Fibroblast of lung (primary cell): Measurements from ENCODE around the gene MFGE8. TPM values are rescaled to one million over a fixed set of nuclear protein-coding genes. Genes with fewer than 3 reads are reported as not detected.

Source experiments
- DNase-seq, 2 donors: peaks; one replicate each; pipeline versions ENCODE4 v3.0.0 to v3.0.0-alpha.2; 2010; ENCODE audit warnings: low read depth in 2 of 2
- H2AFZ ChIP-seq: 2 replicates; pipeline ENCODE4 v1.5.1; 2012; ENCODE audit warnings: low read length, control low read depth, inconsistent platforms
- H3K27ac ChIP-seq: 2 replicates; pipeline ENCODE4 v1.5.1; 2011; ENCODE audit warnings: low read length, control low read depth; ENCODE audit not compliant: insufficient read depth
- H3K27me3 ChIP-seq: 2 replicates; pipeline ENCODE4 v1.5.1; 2011; ENCODE audit warnings: mild to moderate bottlenecking, low read length; ENCODE audit not compliant: control insufficient read depth, insufficient read depth
- H3K36me3 ChIP-seq: 2 replicates; pipeline ENCODE4 v1.5.1; 2011; ENCODE audit warnings: low read length; ENCODE audit not compliant: control insufficient read depth, insufficient read depth
- H3K4me1 ChIP-seq: 2 replicates; pipeline ENCODE4 v1.5.1; 2011; ENCODE audit warnings: low read length; ENCODE audit not compliant: control insufficient read depth, insufficient read depth; ENCODE audit errors: extremely low read depth
- H3K4me2 ChIP-seq: 2 replicates; pipeline ENCODE4 v1.5.1; 2011; ENCODE audit warnings: low read length, control low read depth; ENCODE audit not compliant: insufficient read depth; ENCODE audit errors: extremely low read depth
- H3K4me3 ChIP-seq, 4 experiments: fragments of 200-600 bp in 1 of 4; sonication (generic) in 1 of 4; replicated peaks in 1 of 4; 2 replicates each; pipeline ENCODE4 v1.5.1; 2011 to 2016; ENCODE audit warnings: low read length in 4 of 4, low read depth in 3 of 4, mild to moderate bottlenecking in 3 of 4, control low read depth in 2 of 4, inconsistent platforms in 1 of 4, mixed read lengths in 1 of 4; ENCODE audit not compliant: insufficient read depth in 1 of 4; ENCODE audit errors: control extremely low read depth in 1 of 4
- H3K79me2 ChIP-seq: 2 replicates; pipeline ENCODE4 v1.5.1; 2012; ENCODE audit warnings: mild to moderate bottlenecking, low read length, inconsistent platforms; ENCODE audit not compliant: control insufficient read depth, insufficient read depth
- H3K9ac ChIP-seq: 2 replicates; pipeline ENCODE4 v1.5.1; 2011; ENCODE audit warnings: mild to moderate bottlenecking, low read length, control low read depth; ENCODE audit not compliant: insufficient read depth
- H3K9me3 ChIP-seq: 2 replicates; pipeline ENCODE4 v1.5.1; 2012; ENCODE audit warnings: low read depth, low read length; ENCODE audit not compliant: control insufficient read depth, insufficient read depth
- H4K20me1 ChIP-seq: 2 replicates; pipeline ENCODE4 v1.5.1; 2011; ENCODE audit warnings: low read length; ENCODE audit not compliant: control insufficient read depth, insufficient read depth; ENCODE audit errors: extremely low read depth
- CTCF ChIP-seq, 2 donors: IDR thresholded peaks in 1 of 2; conservative IDR thresholded peaks in 1 of 2; 1 replicate in 1 of 2; 2 replicates in 1 of 2; pipeline ENCODE4 v1.5.1; 2011 to 2012; ENCODE audit warnings: low read length in 2 of 2, control low read depth in 1 of 2, inconsistent platforms in 1 of 2, low read depth in 1 of 2, mild to moderate bottlenecking in 1 of 2
- EZH2 ChIP-seq: IDR thresholded peaks from 2 replicates; pipeline ENCODE4 v1.5.1; 2012; ENCODE audit warnings: low read length, control low read depth, mild to moderate bottlenecking; ENCODE audit errors: missing control alignments
- polyA plus RNA-seq, 2 donors: library from polyadenylated mRNA; depleted of rRNA in 1 of 2; stranded (reverse) in 1 of 2; unstranded in 1 of 2; fragments of >200 nt; gene quantifications; 2 replicates each; pipeline ENCODE4 v1.2.1, GENCODE V29; 2011 to 2012; ENCODE audit warnings: missing spikeins in 1 of 2
- total RNA-seq: library from RNA; depleted of rRNA; stranded (reverse); fragments of >200 nt; gene quantifications from 2 replicates; pipeline ENCODE4 v1.2.1, GENCODE V29; 2014

MFGE8 gene
- total and polyA plus RNA-seq, 2 donors (not counting 1 experiment from before 2014, with no cell fraction given) = 263 to 336 TPM

GRCh38 chr15:88890495-88890894 lies 22.7 kb downstream of the MFGE8 start:
- no peaks in the 10 kb centered on the region for H3K36me3 ChIP-seq
- no peaks in the 10 kb centered on the region for H4K20me1 ChIP-seq
- H3K4me3 ChIP-seq = no peak overlapping the region
- H3K27me3 ChIP-seq = no peaks in the 10 kb centered on the region
- no peak overlapping the region for H3K9ac ChIP-seq
- TF ChIP-seq CTCF (conservative IDR thresholded peaks at IDR 0.05 in 1 of 2, IDR thresholded peaks at IDR 0.05 in 1 of 2; ENCODE audit: low read depth in 1 of 2, low read length in 2 of 2) (no peak), EZH2 (no peak)
- peak in 1 of 2 donors; percentile 61 for DNase-seq
- no peaks in the 10 kb centered on the region for H3K4me1 ChIP-seq
- H3K4me2 ChIP-seq = no peak overlapping the region
- H3K9me3 ChIP-seq = no peaks in the 10 kb centered on the region
- no peak overlapping the region for H2AFZ ChIP-seq
- no peaks in the 10 kb centered on the region for H3K79me2 ChIP-seq
- no peak overlapping the region for H3K27ac ChIP-seq

GRCh38 chr15:88888719-88889118 lies 24.5 kb downstream of the MFGE8 start:
- H3K36me3 ChIP-seq = no peaks in the 10 kb centered on the region
- TF ChIP-seq CTCF (conservative IDR thresholded peaks at IDR 0.05 in 1 of 2, IDR thresholded peaks at IDR 0.05 in 1 of 2; ENCODE audit: low read depth in 1 of 2, low read length in 2 of 2) (no peak), EZH2 (no peak)

GRCh38 chr15:88887068-88887580 lies 26.1 kb downstream of the MFGE8 start:
- no peaks in the 10 kb centered on the region for H3K36me3 ChIP-seq
- no peak for DNase-seq
- no peaks in the 10 kb centered on the region for H3K27me3 ChIP-seq
- H3K4me2 ChIP-seq = no peak overlapping the region
- H3K27ac ChIP-seq = no peak overlapping the region
- no peak overlapping the region for H2AFZ ChIP-seq
- H3K9me3 ChIP-seq = no peaks in the 10 kb centered on the region
- H4K20me1 ChIP-seq = no peaks in the 10 kb centered on the region
- no peak overlapping the region for H3K9ac ChIP-seq
- H3K4me3 ChIP-seq = no peak overlapping the region
- H3K4me1 ChIP-seq = no peaks in the 10 kb centered on the region
- no peaks in the 10 kb centered on the region for H3K79me2 ChIP-seq
- TF ChIP-seq CTCF (conservative IDR thresholded peaks at IDR 0.05 in 1 of 2, IDR thresholded peaks at IDR 0.05 in 1 of 2; ENCODE audit: low read depth in 1 of 2, low read length in 2 of 2) (no peak), EZH2 (no peak)

More at GRCh38 chr15:88888719-88889118, 24.5 kb downstream of the MFGE8 start:
- Histone ChIP-seq H3K4me2 (no peak overlapping the region), H3K9ac (no peak overlapping the region), H3K27me3 (no peaks in the 10 kb centered on the region), H2AFZ (no peak overlapping the region), H3K4me1 (no peaks in the 10 kb centered on the region), H3K27ac (no peak overlapping the region), H3K9me3 (no peaks in the 10 kb centered on the region), H3K79me2 (no peaks in the 10 kb centered on the region), H4K20me1 (no peaks in the 10 kb centered on the region), H3K4me3 (no peak overlapping the region)
- DNase-seq = no peak
